ENCODE results near the gene ACVR1C. TPM values are rescaled to one million over a fixed set of nuclear protein-coding genes. Genes with fewer than 3 reads are reported as not detected.

Gene ACVR1C
- total RNA-seq, result 10 to 100 TPM in 1 of 3 donors, 1 to 10 TPM in 2; 8.0 to 19.4 (median 9.2) TPM
- long read RNA-seq, donor 1, full-length matches to known transcripts, result 7 of 7 reads
- long read RNA-seq, donor 1, partial matches to known transcripts, result 0 of 7 reads
- long read RNA-seq, donor 1, other reads (novel, unspliced or antisense), result 0 of 7 reads
- long read RNA-seq, donor 2, result 0 reads

GRCh38 chr2:157628477-157629415 is at the start of gene ACVR1C:
ACVR1C (minus strand) TSS chr2:157628864; CDS start chr2:157628644, 220 bp downstream.
- H3K9me3 ChIP-seq, result no peaks in the 10 kb centered on the region
- intact Hi-C loops (cut with DNase I, micrococcal nuclease), result no loop called here
- peaks cover 7% of the 10 kb centered on the region for H3K4me1 ChIP-seq (ENCODE audit: low read depth)
- ATAC-seq (peak; percentile 91), DNase-seq (peak; percentile 88 to 92 (median 89))
- H3K36me3 ChIP-seq (ENCODE audit: low read depth), result no peaks in the 10 kb centered on the region
- H3K4me3 ChIP-seq, result peak within 1 kb of the TSS; percentile 38
- TF ChIP-seq, protein P1, sequence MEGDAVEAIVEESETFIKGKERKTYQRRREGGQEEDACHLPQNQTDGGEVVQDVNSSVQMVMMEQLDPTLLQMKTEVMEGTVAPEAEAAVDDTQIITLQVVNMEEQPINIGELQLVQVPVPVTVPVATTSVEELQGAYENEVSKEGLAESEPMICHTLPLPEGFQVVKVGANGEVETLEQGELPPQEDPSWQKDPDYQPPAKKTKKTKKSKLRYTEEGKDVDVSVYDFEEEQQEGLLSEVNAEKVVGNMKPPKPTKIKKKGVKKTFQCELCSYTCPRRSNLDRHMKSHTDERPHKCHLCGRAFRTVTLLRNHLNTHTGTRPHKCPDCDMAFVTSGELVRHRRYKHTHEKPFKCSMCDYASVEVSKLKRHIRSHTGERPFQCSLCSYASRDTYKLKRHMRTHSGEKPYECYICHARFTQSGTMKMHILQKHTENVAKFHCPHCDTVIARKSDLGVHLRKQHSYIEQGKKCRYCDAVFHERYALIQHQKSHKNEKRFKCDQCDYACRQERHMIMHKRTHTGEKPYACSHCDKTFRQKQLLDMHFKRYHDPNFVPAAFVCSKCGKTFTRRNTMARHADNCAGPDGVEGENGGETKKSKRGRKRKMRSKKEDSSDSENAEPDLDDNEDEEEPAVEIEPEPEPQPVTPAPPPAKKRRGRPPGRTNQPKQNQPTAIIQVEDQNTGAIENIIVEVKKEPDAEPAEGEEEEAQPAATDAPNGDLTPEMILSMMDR (IDR thresholded peaks at IDR 0.05), result peak; percentile 66

- H3K4me3 ChIP-seq, result no peak overlapping the region
- H3K4me1 ChIP-seq (ENCODE audit: low read depth), result no peaks in the 10 kb centered on the region
- DNase-seq, result no peak
- no peak for ATAC-seq
- no peaks in the 10 kb centered on the region for H3K9me3 ChIP-seq
- TF ChIP-seq, protein P1 (IDR thresholded peaks at IDR 0.05), result no peak
- intact Hi-C loops (cut with DNase I, micrococcal nuclease), result no loop called here
- no peaks in the 10 kb centered on the region for H3K36me3 ChIP-seq (ENCODE audit: low read depth)
Observed at GRCh38 chr2:157677941-157678340, 49.3 kb upstream of the ACVR1C start.

GRCh38 chr2:157672129-157672528 is 43.5 kb upstream of the ACVR1C start:
- TF ChIP-seq, protein P1 (IDR thresholded peaks at IDR 0.05), result no peak

DNA sequence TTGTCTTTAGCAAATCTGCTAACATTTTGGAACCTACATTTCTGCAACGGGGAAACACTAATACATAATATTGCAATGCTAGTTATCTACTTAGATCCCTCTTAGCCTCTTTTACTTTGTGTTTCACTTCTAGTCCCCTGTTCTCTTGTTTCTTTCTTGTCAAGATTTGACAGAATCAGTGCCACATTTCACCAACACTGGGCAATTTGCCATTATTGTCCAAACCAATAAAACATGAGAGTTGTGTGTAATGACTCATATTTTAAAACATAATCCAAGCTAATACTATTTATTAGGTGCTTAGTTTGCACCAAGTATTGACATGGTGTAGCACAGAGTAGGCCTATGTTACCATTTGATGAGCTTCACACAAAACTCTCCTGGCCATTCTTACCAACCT is 33.7 kb upstream of the ACVR1C start:
- no peaks in the 10 kb centered on the region for H3K36me3 ChIP-seq (ENCODE audit: low read depth)
- DNase-seq, result no peak
- TF ChIP-seq, protein P1 (IDR thresholded peaks at IDR 0.05), result no peak
- ATAC-seq, result no peak
- H3K9me3 ChIP-seq, result no peaks in the 10 kb centered on the region
- intact Hi-C loops (cut with DNase I, micrococcal nuclease), result no loop called here
- H3K4me3 ChIP-seq, result no peak overlapping the region
- no peaks in the 10 kb centered on the region for H3K4me1 ChIP-seq (ENCODE audit: low read depth)

More at GRCh38 chr2:157672129-157672528, 43.5 kb upstream of the ACVR1C start:
- H3K9me3 ChIP-seq, result no peaks in the 10 kb centered on the region
- ATAC-seq, result no peak
- H3K4me1 ChIP-seq (ENCODE audit: low read depth), result no peaks in the 10 kb centered on the region
- H3K36me3 ChIP-seq (ENCODE audit: low read depth), result no peaks in the 10 kb centered on the region
- intact Hi-C loops (cut with DNase I, micrococcal nuclease), result no loop called here
- H3K4me3 ChIP-seq, result no peak overlapping the region
- DNase-seq, result no peak

- TF ChIP-seq, protein P1 (IDR thresholded peaks at IDR 0.05), result no peak
- ATAC-seq (no peak), DNase-seq (no peak)
- Histone ChIP-seq H3K9me3 (no peaks in the 10 kb centered on the region), H3K4me3 (no peak overlapping the region), H3K36me3 (ENCODE audit: low read depth) (no peaks in the 10 kb centered on the region), H3K4me1 (ENCODE audit: low read depth) (no peaks in the 10 kb centered on the region)
- intact Hi-C loops (cut with DNase I, micrococcal nuclease), result no loop called here
Observed at GRCh38 chr2:157661776-157662175, 33.1 kb upstream of the ACVR1C start.
